Fibroblast of skin of left biceps (primary cell): Measurements from ENCODE around the gene YEATS2.
"Not testable (repeated sequence)": the region's sequence is repeated elsewhere in the genome, so short reads cannot be mapped to it uniquely, and the experiment has no call there.

ENCODE experiments used
- DNase-seq, 2 experiments: peaks; one replicate each; pipeline ENCODE4 v3.0.0-alpha.2; 2013; ENCODE audit warnings: low read depth in 2 of 2

Gene YEATS2

DNA sequence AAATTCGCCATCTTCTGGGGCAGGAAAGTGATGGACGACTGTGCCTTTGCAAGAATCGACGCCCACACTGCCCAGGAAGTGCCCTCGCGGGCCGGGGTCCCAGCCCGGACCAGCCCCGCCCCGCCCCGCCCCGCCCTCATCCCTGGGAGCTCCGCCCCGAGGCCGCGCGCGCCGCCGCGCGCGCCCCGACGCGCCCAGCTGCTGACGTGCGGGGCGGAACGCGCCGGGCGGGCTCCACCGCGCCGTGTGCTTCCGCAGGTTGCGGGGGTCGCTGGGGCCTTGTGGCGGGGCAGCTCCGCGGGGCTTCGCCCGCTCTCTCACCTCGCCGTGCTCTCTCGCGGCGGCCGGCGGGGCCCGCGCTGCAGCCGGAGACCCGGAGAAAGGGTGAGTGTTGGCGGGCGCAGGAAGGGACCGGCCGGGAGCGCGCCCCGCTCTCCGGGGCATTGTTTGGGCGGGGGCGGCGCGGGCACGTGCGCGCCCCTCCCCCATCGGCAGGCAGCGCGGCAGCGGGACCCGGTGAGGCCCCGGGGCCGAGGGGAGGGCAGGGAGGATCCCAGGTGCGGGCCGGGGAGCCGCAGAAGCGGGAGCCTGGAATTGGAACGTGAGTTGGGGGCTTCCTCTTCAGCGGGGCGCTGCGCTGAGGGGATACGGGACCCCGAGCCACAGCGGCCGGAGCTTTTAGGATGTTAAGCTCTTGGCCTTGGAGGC lies at the start of gene YEATS2:
TSS of gene YEATS2 (plus strand) at position 188 of the 708 bp plus-strand sequence. CDS start 17,366 bp downstream, outside the sequence.
- peak; percentile 21 to 36 for DNase-seq

- DNase-seq = no peak
These were observed 47.0 kb upstream of the YEATS2 start for GRCh38 chr3:183650554-183650953.

DNA sequence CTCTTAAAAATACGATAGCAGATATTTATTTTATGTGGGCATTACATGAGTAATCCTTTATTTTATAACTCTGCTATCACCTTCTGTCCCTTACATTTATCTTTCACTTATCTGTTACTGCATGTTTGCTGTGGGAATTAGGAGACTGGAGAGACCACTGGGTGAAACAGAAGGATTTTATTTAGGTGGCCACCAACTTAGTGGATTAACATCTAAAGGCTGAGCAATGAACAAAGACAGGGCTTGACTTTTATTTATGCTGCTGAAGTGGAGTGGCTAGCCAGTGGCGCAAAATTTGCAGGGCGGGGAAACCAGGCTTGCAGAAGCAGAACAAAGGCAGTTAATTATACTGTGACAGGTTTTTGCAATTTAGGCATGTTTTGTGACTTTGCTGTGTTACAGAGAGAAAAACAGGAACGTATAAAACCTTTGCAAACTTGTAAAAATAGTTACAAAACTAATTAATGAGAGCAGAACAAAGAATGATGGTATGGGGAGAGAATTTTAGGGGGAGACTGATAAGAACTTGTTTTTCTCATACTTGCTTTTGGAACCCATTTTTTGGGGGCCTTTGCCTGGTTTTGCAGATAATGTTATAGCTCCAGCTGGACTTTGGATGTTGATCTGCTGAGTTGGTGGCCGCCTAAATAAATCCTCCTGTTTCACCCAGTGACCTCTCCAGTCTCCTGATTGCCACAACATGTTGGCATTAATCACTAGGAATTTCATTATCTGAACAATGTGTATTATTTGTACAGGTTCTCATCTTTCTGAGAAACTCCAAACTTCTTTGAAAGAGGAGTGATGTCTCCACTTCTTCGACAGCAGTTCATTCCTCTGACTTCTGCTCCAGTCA lies 44.2 kb upstream of the YEATS2 start:
- no peak for DNase-seq

GRCh38 chr3:183654727-183655126 lies 42.9 kb upstream of the YEATS2 start:
- no peak for DNase-seq

- no peak for DNase-seq
These were observed 35.5 kb upstream of the YEATS2 start for GRCh38 chr3:183662099-183662498.

DNA sequence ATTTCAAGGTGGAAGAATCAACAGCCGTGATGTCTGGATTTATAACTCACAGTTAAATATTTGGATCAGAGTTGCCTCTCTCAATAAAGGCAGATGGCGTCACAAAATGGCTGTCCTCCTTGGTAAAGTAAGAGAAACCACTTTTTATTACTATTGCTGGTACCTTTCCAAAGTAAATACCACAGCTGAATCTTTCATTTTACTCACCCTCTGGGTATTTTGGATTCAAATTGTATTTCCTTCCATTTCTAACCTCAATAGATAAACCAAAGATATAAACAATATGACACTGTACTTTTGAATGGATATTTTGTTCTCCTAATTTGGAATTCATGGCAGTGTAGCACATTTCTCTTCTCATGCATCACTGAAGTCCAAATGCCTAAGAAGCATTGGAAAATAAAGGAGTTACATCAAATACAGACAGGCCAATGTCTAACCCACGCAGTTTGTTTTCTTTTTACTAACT lies 32.6 kb upstream of the YEATS2 start:
- DNase-seq = peak; percentile 82 to 86

DNA sequence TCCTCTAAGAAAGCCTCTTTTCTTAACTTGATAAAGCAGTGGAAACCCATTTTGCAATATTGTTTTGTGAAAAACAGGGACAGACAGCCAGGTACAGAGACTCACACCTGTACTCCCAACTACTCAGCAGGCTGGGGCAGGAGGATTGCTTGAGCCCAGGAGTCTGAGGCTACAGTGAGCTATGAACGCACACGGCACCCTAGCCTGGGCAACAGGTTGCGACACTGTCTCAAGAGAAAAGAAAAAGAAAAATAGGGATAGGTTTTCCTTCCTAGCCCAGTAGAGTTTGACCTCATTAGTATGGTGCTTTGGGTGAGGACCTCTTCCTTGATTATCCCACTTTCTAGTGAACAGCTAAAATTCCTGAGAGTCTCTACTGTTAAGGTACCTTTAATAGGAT lies 17.5 kb upstream of the YEATS2 start:
- DNase-seq = no peak

GRCh38 chr3:183687705-183688104 lies 9.9 kb upstream of the YEATS2 start:
- DNase-seq = no peak

GRCh38 chr3:183688874-183689273 lies 8.7 kb upstream of the YEATS2 start:
- peak in 1 of 2 experiments; percentile 7 for DNase-seq

DNA sequence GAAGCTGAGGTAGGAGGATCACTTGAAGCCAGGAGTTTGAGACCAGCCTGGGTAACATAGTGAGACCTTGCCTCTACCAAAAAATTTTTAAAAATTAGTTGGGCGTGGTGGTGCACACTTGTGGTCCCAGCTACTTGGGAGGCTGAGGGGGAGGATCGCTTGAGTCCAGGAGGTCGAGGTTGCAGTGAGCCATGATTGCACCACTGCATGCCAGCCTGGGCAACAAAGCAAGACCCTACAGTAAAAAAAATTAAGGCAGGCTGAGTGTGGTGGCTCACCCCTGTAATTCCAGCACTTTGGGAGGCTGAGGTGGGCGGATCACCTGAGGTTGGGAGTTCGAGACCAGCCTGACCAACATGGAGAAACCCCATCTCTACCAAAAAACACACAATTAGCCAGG lies 8.0 kb upstream of the YEATS2 start:
- not testable (repeated sequence) for DNase-seq

- no peak for DNase-seq
These were observed 7.1 kb upstream of the YEATS2 start for GRCh38 chr3:183690402-183690995.

DNA sequence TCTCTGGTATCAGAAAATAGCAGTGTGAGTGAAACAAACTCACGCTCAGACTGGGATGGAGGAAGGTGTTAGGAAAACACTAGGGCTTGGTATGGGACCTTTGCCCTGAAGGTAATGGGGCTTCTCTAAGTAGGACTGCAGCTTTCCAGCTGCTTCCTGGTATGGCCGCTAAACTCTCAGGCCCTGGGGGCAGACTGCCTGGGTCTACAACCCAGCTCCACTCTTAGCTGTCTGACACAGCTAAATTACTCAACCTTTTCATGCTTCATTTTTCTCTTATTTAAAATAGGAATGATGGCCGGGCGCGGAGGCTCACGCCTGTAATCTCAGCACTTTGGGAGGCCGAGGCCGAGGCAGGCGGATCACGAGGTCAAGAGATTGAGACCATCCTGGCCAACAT lies 5.2 kb upstream of the YEATS2 start:
- no peak for DNase-seq

- no peak for DNase-seq
These were observed 1.8 kb upstream of the YEATS2 start for GRCh38 chr3:183695569-183696364.

GRCh38 chr3:183697123-183697609 lies 431 bp upstream of the YEATS2 start:
- no peak for DNase-seq

GRCh38 chr3:183698318-183698751 lies 738 bp downstream of the YEATS2 start:
- DNase-seq = no peak

GRCh38 chr3:183698756-183699155 lies 1.2 kb downstream of the YEATS2 start:
- DNase-seq = no peak

DNA sequence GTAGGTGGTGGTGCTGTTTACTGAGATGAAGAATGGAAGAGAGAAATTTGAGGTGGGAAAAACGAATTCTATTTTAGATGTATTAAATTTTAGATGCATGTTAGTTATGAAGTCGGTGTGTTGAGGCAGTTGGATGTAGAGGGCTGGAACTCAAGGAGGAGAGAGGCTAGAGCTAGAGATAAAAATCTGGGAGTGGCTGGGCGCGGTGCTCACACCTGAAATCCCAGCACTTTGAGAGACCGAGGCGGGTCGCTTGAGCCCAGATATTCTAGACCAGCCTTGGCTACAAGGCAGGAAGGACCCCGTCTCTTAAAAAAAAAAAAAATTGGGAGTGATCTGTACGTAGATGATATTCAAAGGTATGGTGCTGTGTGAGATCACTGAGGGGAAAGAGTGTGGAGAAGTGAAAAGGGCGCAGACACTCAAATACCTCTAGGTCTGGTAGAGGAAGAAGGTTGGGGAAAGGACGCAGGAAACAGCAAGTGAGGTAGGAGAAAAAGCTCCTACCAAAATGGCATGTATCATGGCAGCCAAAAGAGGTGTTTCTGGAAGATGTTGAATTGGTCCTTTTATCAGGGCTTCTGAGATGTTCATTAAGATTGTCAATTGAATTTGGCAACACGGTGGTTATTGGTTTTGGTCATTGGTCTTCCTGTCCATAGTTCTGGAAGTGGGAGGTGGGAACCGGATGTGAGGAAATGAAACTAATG lies 1.8 kb downstream of the YEATS2 start:
- no peak for DNase-seq

DNA sequence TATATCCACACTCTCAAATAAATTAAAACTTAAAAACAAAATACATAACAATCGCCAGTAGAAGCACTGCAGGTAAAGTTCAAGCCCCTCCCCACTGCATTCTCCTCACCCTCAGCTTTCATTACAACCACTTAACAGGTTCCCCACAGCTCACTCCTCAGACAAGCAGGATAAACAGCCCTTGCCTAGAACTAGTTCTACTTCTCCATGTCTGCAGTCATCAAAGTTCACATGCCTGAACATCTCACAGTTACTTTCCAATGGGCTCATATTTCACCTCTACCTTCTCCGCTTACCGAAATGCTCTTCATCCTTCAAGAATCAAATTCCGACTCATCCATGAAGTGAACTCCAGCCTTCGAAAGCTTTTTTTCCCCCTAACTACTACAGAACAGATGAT lies 4.1 kb downstream of the YEATS2 start:
- no peak for DNase-seq

- DNase-seq = not testable (repeated sequence)
These were observed 6.3 kb downstream of the YEATS2 start for GRCh38 chr3:183703892-183704291.

DNA sequence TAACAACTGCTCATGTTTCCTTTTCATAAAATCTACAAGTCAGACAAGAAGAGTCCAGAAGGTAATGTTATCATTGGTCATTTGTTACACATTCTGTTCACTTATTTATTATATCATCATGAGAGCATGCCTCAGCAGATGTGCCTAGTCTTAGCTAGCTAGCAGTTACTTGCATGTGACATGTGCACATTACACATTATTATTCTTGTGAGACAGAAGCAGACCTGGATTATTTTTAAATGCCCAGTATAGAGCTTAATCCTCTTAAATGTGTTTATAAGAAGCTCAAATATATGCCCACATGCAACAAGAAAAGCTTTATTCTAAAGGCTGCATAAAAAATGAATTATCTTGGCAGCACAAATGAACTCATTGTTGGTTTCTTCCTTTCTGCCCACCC lies 12.6 kb downstream of the YEATS2 start:
- no peak for DNase-seq

GRCh38 chr3:183711516-183711915 lies 13.9 kb downstream of the YEATS2 start:
- DNase-seq = no peak
